Measurements from ENCODE around the gene EXOC3L1.

GRCh38 chr16:67157106-67157748 is 32.7 kb downstream of the EXOC3L1 start:
- no peak for TF ChIP-seq NFE2L2 (IDR thresholded peaks at IDR 0.05; ENCODE audit: low read depth, low read length)
- TF ChIP-seq CTCF (conservative IDR thresholded peaks at IDR 0.05; ENCODE audit: low read depth, low read length), result no peak
